Adrenal gland (tissue), 12 donors: ENCODE measurements around the gene CEMIP2. TPM values are rescaled to one million over a fixed set of nuclear protein-coding genes. Genes with fewer than 3 reads are reported as not detected.

ENCODE experiments used
- DNase-seq, 7 donors: peaks; one replicate each; pipeline ENCODE4 v3.0.0-alpha.2; 2019 to 2020
- H3K27ac ChIP-seq, 5 donors: fragments of 200-600 bp; sonication (generic) in 4 of 5; 1 replicate in 3 of 5; 2 replicates in 2 of 5; pipeline versions ENCODE4 v1.5.1 to v1.8.0; 2016 to 2020; ENCODE audit warnings: mild to moderate bottlenecking in 1 of 5
- H3K27me3 ChIP-seq: fragments of 200-600 bp; 2 replicates; pipeline ENCODE4 v1.8.0; 2021
- H3K36me3 ChIP-seq, 2 donors: fragments of 200-600 bp; replicated peaks in 1 of 2; 1 replicate in 1 of 2; 2 replicates in 1 of 2; pipeline versions ENCODE4 v1.5.1 to v1.8.0; 2018 to 2022
- H3K4me1 ChIP-seq, 2 donors: fragments of 200-600 bp; replicated peaks in 1 of 2; 1 replicate in 1 of 2; 2 replicates in 1 of 2; pipeline versions ENCODE4 v1.5.1 to v1.8.0; 2018 to 2021
- H3K4me3 ChIP-seq, 4 donors: fragments of 200-600 bp; sonication (generic) in 3 of 4; one replicate each; pipeline ENCODE4 v1.5.1; 2016 to 2018
- H3K9me3 ChIP-seq, 3 donors: fragments of 200-600 bp; sonication (generic) in 1 of 3; replicated peaks in 1 of 3; 1 replicate in 2 of 3; 2 replicates in 1 of 3; pipeline versions ENCODE4 v1.5.1 to v1.8.0; 2016 to 2021
- CTCF ChIP-seq, 6 experiments: fragments of 450-650 bp in 4 of 6; fragments of 200-600 bp in 2 of 6; sonication (generic) in 1 of 6; IDR thresholded peaks; 1 replicate in 5 of 6; 2 replicates in 1 of 6; pipeline versions ENCODE4 v1.5.1 to v1.8.0; 2016 to 2021; ENCODE audit warnings: antibody characterized with exemption in 6 of 6, mild to moderate bottlenecking in 2 of 6, moderate library complexity in 1 of 6
- POLR2A ChIP-seq, 2 donors: fragments of 450-650 bp; IDR thresholded peaks; one replicate each; pipeline ENCODE4 v1.6.1; 2017; ENCODE audit warnings: antibody characterized with exemption in 2 of 2, mild to moderate bottlenecking in 2 of 2, moderate library complexity in 1 of 2
- WGBS, 4 donors: extraction: QIAGEN DNeasy Blood & Tissue Kit in 2 of 4; methylation state at CpG; one replicate each; pipeline versions ENCODE4 v1.1.5 to v1.1.7; 2013 to 2017; 5-methylcytosine and 5-hydroxymethylcytosine counted together
- intact Hi-C, 2 donors: fragments of 100-400 bp; cut with DNase I; formaldehyde crosslinking; loops; one replicate each; pipeline versions ENCODE4 v1.14.1 to v1.15.0; 2022 to 2023
- polyA plus RNA-seq, 3 donors: library from polyadenylated mRNA; stranded (reverse); fragments of 200-250 nt in 2 of 3; fragments of 350-450 nt in 1 of 3; fragmentation: Illumina TruSeq in 1 of 3; extraction: RNeasy Lipid Tissue Mini Kit (QIAGEN cat#74804) in 1 of 3; gene quantifications; one replicate each; pipeline ENCODE4 v1.2.3, GENCODE V29; 2013 to 2014
- total RNA-seq, 9 donors: library from RNA; depleted of rRNA in 4 of 9; stranded (reverse); fragments of >200 nt in 4 of 9; fragments of 120-200 nt in 1 of 9; fragmentation: NEBNext Ultra II Directional in 1 of 9; extraction: Animal tissue kit (Norgen Biotek cat#: 25700) in 1 of 9; gene quantifications; one replicate each; pipeline versions ENCODE4 v1.1.0 to v1.2.4, GENCODE V29; 2013 to 2023
- donor health status: healthy with polysubstance abuse.
- donor health status: Bipolar disorder and iron deficiency.
- donor health status: DM: yes; HTN: yes; CAD: no.
- donor health status: DM: no; HTN: no; CAD: no.
- donor health status: DM: no; HTN: no; CAD: no.
- donor health status: DM: yes; HTN: yes; CAD: no.

CEMIP2 gene
- total and polyA plus RNA-seq, 12 donors, result 6.8 to 84.6 (median 24.0) TPM

DNA sequence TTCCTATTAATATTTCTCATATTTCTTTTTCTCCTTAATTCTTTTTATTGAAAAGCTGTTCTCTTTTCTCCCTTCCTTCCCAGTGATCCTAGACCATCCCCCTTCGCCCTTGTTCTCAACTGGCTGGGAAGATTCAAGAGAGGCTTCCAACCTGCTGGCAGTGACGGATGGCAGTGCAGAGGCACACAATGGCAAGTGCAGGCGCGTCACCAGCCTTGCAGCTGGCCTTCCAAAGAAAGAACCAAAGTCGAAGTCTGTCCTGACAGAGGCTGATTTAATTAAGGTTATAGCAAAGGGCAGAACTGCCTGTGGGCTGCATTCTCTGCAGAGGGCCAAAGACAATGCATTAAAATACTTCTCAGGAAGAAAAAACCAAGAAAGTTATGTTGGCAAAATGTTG lies 7.4 kb downstream of the CEMIP2 start:
- Histone ChIP-seq H3K9me3 (no peaks in the 10 kb centered on the region), H3K27me3 (no peaks in the 10 kb centered on the region), H3K4me1 (peaks cover 28 to 63% of the 10 kb centered on the region in 2 donors), H3K4me3 (no peak overlapping the region), H3K36me3 (no peaks in the 10 kb centered on the region), H3K27ac (peak overlapping the region in 1 of 5 donors; percentile 20)
- TF ChIP-seq CTCF (IDR thresholded peaks at IDR 0.05) (no peak), POLR2A (IDR thresholded peaks at IDR 0.05) (no peak)
- WGBS, 4 donors, result 34 to 41% (median 37%) methylated on average over 5 of the region's 5 CpGs
- DNase-seq, result peak; percentile 68 to 89 (median 73)
- intact Hi-C loops, result loop anchor here in 1 of 2 donors (10.0 kb wide), 1 partner anchor 56 kb away; no protein-coding TSS in a partner anchor

DNA sequence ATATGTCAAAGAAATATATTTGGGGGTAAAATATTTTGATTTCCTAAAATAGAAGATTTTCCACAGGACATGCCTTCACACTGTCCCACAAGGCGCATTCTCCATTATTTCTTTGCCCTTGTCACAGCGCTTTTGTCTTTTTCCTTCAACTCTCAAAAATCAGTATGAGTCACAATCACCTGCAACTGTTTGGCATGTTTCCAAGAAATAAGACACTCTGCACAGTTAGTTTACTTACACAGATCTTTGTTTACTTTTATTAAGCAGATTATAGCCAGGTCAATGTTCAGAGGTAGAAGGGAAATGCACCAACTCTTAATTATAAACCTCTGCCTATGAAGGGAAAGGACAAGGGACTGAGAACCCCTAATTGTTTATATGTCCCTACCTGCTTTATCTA lies 9.5 kb downstream of the CEMIP2 start:
- 44 to 53% (median 48%) methylated on average over 2 of the region's 2 CpGs for WGBS, 4 donors
- Histone ChIP-seq H3K27me3 (no peaks in the 10 kb centered on the region), H3K4me1 (peaks cover 28 to 44% of the 10 kb centered on the region in 2 donors), H3K4me3 (no peak overlapping the region), H3K9me3 (no peaks in the 10 kb centered on the region), H3K27ac (peak overlapping the region in 2 of 5 donors; percentile 13 to 33), H3K36me3 (no peaks in the 10 kb centered on the region)
- intact Hi-C loops, result no loop called here
- DNase-seq, result peak in 2 of 7 donors; percentile 12 to 23
- no peak for TF ChIP-seq CTCF (IDR thresholded peaks at IDR 0.05)
- peak in 1 of 2 donors; percentile 34 for TF ChIP-seq POLR2A (IDR thresholded peaks at IDR 0.05)

DNA sequence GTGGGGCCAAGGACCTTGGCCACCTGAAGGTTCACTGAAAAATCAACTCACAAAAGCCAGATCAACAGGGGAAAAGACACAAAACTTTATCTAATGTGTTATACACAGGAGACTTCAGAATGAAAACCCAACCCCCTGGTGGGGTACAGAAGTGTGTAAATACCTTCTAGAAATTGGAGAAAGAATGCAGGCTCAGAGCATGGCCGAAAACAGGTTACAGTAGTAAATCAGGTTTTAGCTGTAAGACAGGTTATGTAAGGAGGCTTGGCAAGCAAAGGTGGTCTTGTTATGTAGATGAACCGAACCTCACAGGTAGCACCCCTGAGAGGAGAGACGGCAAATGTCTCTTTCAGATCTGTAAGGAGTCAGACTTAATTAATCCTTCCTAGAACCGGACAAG lies 10.0 kb downstream of the CEMIP2 start:
- no peaks in the 10 kb centered on the region for H3K27me3 ChIP-seq
- 48 to 58% (median 49%) methylated on average over 4 of the region's 4 CpGs for WGBS, 4 donors
- peaks cover 28 to 40% of the 10 kb centered on the region in 2 donors for H3K4me1 ChIP-seq
- H3K9me3 ChIP-seq, result no peaks in the 10 kb centered on the region
- TF ChIP-seq CTCF (IDR thresholded peaks at IDR 0.05), result no peak
- no peak for TF ChIP-seq POLR2A (IDR thresholded peaks at IDR 0.05)
- no peaks in the 10 kb centered on the region for H3K36me3 ChIP-seq
- intact Hi-C loops, result no loop called here
- H3K4me3 ChIP-seq, result no peak overlapping the region
- DNase-seq, result no peak
- peak overlapping the region in 1 of 5 donors; percentile 13 for H3K27ac ChIP-seq

DNA sequence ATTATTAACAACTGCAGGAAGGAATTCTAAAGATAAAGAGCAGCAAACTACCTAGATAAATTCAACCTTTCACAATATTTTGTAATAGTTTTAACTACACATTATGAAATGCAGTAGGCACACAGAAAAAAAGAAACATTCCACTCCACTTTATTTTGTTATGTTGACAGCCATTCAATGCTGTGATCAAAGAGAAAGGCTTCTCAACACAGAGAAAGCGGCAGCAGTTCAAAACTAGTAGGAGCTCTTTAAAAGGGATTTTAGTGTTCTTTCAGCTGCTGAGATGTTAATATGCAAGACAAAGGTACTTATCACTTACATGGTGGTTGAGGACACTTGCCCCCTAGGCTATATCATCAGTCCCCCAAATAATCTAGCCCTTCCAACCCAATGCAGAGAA lies 11.6 kb downstream of the CEMIP2 start:
- Histone ChIP-seq H3K4me3 (no peak overlapping the region), H3K27me3 (no peaks in the 10 kb centered on the region), H3K36me3 (no peaks in the 10 kb centered on the region), H3K27ac (no peak overlapping the region), H3K4me1 (peaks cover 28 to 32% of the 10 kb centered on the region in 2 donors), H3K9me3 (no peaks in the 10 kb centered on the region)
- no peak for DNase-seq
- WGBS, 4 donors, result 70 to 81% (median 73%) methylated on average over 1 of the region's 1 CpG
- intact Hi-C loops, result no loop called here
- no peak for TF ChIP-seq CTCF (IDR thresholded peaks at IDR 0.05)
- no peak for TF ChIP-seq POLR2A (IDR thresholded peaks at IDR 0.05)
